K562 (cell line): ENCODE results near the gene RPS6KL1. TPM values are rescaled to one million over a fixed set of nuclear protein-coding genes. Genes with fewer than 3 reads are reported as not detected.

ENCODE experiments used
- CEBPZ ChIP-seq: fragments of 150-350 bp; IDR thresholded peaks from 2 replicates; pipeline ENCODE4 v1.6.1; 2014; ENCODE audit warnings: low read depth, mild to moderate bottlenecking, low read length, borderline replicate concordance
- CHAMP1 ChIP-seq: fragments of 450-650 bp; IDR thresholded peaks from 2 replicates; pipeline ENCODE4 v1.6.1; 2016; ENCODE audit warnings: mild to moderate bottlenecking
- DEAF1 ChIP-seq: fragments of 450-650 bp; formaldehyde crosslinking; IDR thresholded peaks from 2 replicates; pipeline ENCODE4 v1.4.0; 2020; ENCODE audit warnings: mild to moderate bottlenecking, moderate library complexity
- REST ChIP-seq, 2 experiments: fragments of 450-650 bp; formaldehyde crosslinking in 1 of 2; IDR thresholded peaks; 2 replicates each; pipeline versions ENCODE4 v1.4.0 to v1.6.1; 2014 to 2020; ENCODE audit warnings: mild to moderate bottlenecking in 2 of 2, borderline replicate concordance in 1 of 2, low read depth in 1 of 2
- SMC3 ChIP-seq: conservative IDR thresholded peaks from 2 replicates; pipeline ENCODE4 v1.6.1; 2011; ENCODE audit warnings: low read depth, low read length, improper control_type of control experiment; ENCODE audit not compliant: insufficient read depth
- polyA plus RNA-seq, 8 experiments: library from polyadenylated mRNA; depleted of rRNA in 4 of 8; stranded (reverse) in 5 of 8; unstranded in 3 of 8; fragments of >200 nt; fragmentation: Nextera tagmentation in 2 of 8; fragmentation: Illumina TruSeq in 1 of 8; extraction: Ambion mirVana in 2 of 8; extraction: Trizol in 1 of 8; gene quantifications; 2 replicates each; pipeline versions ENCODE4 v1.2.1 to v1.2.3, GENCODE V29; 2011 to 2014; ENCODE audit warnings: inconsistent platforms in 1 of 8, missing spikeins in 1 of 8
- total RNA-seq, 7 experiments: library from RNA; depleted of rRNA in 6 of 7; stranded (reverse); fragments of >200 nt in 6 of 7; fragmentation: Illumina TruSeq in 2 of 7; extraction: Trizol in 2 of 7; gene quantifications; 2 replicates each; pipeline versions ENCODE4 v1.2.1 to v1.2.3, GENCODE V29; 2011 to 2021; ENCODE audit warnings: low replicate concordance in 1 of 7

RPS6KL1 gene
- total and polyA plus RNA-seq, 9 of the 15 experiments (the other 6 are each of a cell fraction or from before 2014, with no cell fraction given) = 0.91 to 15.5 (median 8.1) TPM

- TF ChIP-seq DEAF1 (CRISPR knock-in tag) (peak; percentile 42; the same call in 1 of the 2 replicates), CEBPZ (no peak), SMC3 (peak; percentile 60; the same call in 1 of the 2 replicates), REST (IDR thresholded peaks at IDR 0.05; ENCODE audit: borderline replicate concordance) (peak; percentile 70; the same call in 1 of the 2 replicates), REST (CRISPR knock-in tag; IDR thresholded peaks at IDR 0.05; ENCODE audit: low read depth) (no peak), CHAMP1 (no peak)
These were observed 9.0 kb downstream of the RPS6KL1 start (continued) for GRCh38 chr14:74913986-74914573.
